Thyroid gland (tissue), 4 donors: ENCODE measurements around the gene ABCF2. TPM values are rescaled to one million over a fixed set of nuclear protein-coding genes. Genes with fewer than 3 reads are reported as not detected.

Experiments
- DNase-seq, 2 donors: peaks; one replicate each; pipeline ENCODE4 v3.0.0-alpha.2; 2019
- H3K27ac ChIP-seq, 3 donors: fragments of 200-600 bp; sonication (generic); 1 replicate in 2 of 3; 2 replicates in 1 of 3; pipeline ENCODE4 v1.5.1; 2016 to 2019; ENCODE audit warnings: mild to moderate bottlenecking in 1 of 3, moderate library complexity in 1 of 3
- H3K27me3 ChIP-seq: fragments of 200-600 bp; sonication (generic); one replicate; pipeline ENCODE4 v1.5.1; 2019
- H3K36me3 ChIP-seq, 2 donors: fragments of 200-600 bp; sonication (generic); one replicate each; pipeline ENCODE4 v1.5.1; 2016 to 2019
- H3K4me1 ChIP-seq, 2 donors: fragments of 200-600 bp; sonication (generic); one replicate each; pipeline ENCODE4 v1.5.1; 2017 to 2019
- H3K4me3 ChIP-seq, 3 donors: fragments of 200-600 bp; sonication (generic); replicated peaks in 1 of 3; 1 replicate in 2 of 3; 2 replicates in 1 of 3; pipeline ENCODE4 v1.5.1; 2016; ENCODE audit warnings: mild to moderate bottlenecking in 1 of 3
- H3K9me3 ChIP-seq: fragments of 200-600 bp; sonication (generic); one replicate; pipeline ENCODE4 v1.5.1; 2017
- POLR2A ChIP-seq, 2 donors: fragments of 450-650 bp; IDR thresholded peaks; one replicate each; pipeline ENCODE4 v1.6.1; 2017; ENCODE audit warnings: antibody characterized with exemption in 2 of 2, mild to moderate bottlenecking in 2 of 2, moderate library complexity in 1 of 2
- WGBS, 2 donors: methylation state at CpG; one replicate each; pipeline ENCODE4 v1.1.5; 2017; 5-methylcytosine and 5-hydroxymethylcytosine counted together
- intact Hi-C: fragments of 100-400 bp; cut with DNase I; formaldehyde crosslinking; loops from one replicate; pipeline ENCODE4 v1.15.1; 2023
- total RNA-seq, 4 donors: library from RNA; depleted of rRNA; stranded (reverse); fragments of >200 nt; gene quantifications; one replicate each; pipeline ENCODE4 v1.2.3, GENCODE V29; 2016
- TF ChIP-seq, protein P1 (sequence below), 6 experiments: fragments of 200-600 bp in 3 of 6; fragments of 450-650 bp in 3 of 6; sonication (generic) in 3 of 6; IDR thresholded peaks; one replicate each; pipeline ENCODE4 v1.5.1; 2016 to 2019; ENCODE audit warnings: antibody characterized with exemption in 6 of 6, mild to moderate bottlenecking in 2 of 6, inconsistent platforms in 1 of 6, moderate library complexity in 1 of 6

Gene ABCF2
- total RNA-seq, 4 donors from 2014 or later = 23.8 to 39.4 (median 34.1) TPM

DNA sequence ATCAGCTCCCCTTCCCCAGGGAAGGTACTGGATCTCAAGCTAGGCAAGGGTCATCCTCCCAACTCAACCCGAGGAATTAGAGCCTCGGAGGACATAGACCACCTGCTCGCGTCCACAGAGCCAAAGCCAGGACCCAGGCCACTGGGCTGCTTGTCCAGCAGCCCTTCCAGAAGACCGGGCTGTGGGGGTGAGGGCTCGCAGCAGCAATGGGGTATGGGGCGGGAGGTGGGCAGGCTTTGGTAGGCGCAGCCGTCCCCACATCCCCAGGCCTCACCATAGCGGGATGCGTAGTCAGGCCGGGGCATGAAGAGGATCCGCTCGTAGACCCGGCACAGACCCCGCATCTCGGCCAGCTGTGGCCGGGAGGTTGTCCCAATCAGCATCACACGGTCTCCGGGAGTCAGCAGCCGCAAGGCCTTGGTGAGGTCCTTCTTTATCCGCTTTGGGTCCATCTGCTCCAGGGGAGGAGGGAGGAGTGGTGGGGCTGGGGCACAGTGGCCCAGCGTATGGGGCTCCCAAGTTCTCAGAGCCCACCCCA, 34.9 kb downstream of the ABCF2 start:
- no peak for DNase-seq
- TF ChIP-seq, protein P1, sequence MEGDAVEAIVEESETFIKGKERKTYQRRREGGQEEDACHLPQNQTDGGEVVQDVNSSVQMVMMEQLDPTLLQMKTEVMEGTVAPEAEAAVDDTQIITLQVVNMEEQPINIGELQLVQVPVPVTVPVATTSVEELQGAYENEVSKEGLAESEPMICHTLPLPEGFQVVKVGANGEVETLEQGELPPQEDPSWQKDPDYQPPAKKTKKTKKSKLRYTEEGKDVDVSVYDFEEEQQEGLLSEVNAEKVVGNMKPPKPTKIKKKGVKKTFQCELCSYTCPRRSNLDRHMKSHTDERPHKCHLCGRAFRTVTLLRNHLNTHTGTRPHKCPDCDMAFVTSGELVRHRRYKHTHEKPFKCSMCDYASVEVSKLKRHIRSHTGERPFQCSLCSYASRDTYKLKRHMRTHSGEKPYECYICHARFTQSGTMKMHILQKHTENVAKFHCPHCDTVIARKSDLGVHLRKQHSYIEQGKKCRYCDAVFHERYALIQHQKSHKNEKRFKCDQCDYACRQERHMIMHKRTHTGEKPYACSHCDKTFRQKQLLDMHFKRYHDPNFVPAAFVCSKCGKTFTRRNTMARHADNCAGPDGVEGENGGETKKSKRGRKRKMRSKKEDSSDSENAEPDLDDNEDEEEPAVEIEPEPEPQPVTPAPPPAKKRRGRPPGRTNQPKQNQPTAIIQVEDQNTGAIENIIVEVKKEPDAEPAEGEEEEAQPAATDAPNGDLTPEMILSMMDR (IDR thresholded peaks at IDR 0.05) = no peak
- TF ChIP-seq POLR2A (IDR thresholded peaks at IDR 0.05) = no peak
- intact Hi-C loops = no loop called here
- H3K4me1 ChIP-seq = no peaks in the 10 kb centered on the region
- H3K36me3 ChIP-seq = no peaks in the 10 kb centered on the region
- no peaks in the 10 kb centered on the region for H3K27me3 ChIP-seq
- H3K4me3 ChIP-seq = no peak overlapping the region
- 93 to 97% methylated on average over 7 to 22 of the region's 23 CpGs for WGBS, 2 donors
- H3K9me3 ChIP-seq = no peaks in the 10 kb centered on the region
- no peak overlapping the region for H3K27ac ChIP-seq

DNA sequence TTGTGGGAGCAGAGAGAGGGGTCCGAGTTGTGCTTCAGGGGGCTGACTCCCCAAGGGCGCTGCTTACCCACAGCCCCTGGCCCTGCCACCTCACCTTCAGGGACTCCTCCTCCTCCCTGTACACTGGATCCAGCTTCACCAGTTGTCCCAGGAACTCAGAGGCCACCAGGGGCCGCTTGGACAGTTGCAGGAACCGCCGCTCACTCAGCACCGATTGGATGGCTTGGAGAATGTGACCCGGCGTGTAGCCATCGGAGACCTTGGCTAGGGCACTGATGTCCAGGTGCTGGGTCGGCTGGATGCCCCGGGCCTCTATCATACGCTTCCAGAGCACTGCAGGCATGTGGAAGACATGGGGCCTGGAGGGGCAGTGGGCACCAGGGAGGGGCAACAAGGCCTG, 35.5 kb downstream of the ABCF2 start:
- DNase-seq = no peak
- no peak for TF ChIP-seq POLR2A (IDR thresholded peaks at IDR 0.05)
- TF ChIP-seq, protein P1 (IDR thresholded peaks at IDR 0.05) = no peak
- Histone ChIP-seq H3K36me3 (no peaks in the 10 kb centered on the region), H3K4me3 (no peak overlapping the region), H3K4me1 (no peaks in the 10 kb centered on the region), H3K27me3 (no peaks in the 10 kb centered on the region), H3K9me3 (no peaks in the 10 kb centered on the region), H3K27ac (no peak overlapping the region)
- 77 to 85% methylated on average over 12 of the region's 12 CpGs for WGBS, 2 donors
- intact Hi-C loops = no loop called here

DNA sequence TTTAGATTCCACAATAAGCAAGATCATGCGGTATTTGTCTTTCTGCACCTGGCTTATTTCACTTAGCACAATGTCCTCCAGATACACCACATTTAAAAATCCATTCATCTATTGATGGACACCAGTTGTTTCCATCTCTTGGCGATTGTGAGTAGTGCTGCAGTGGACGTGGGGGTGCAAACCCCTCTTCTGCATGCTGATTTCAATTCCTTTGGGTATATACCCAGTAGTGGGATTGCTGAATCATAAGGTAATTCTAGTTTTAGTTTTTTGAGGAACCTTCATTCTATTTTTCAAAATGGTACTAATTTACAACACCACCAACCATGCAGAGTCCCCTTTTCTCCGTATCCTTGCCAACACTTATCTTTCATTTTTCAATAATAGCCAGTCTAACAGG, 38.0 kb downstream of the ABCF2 start:
- no peak overlapping the region for H3K27ac ChIP-seq
- H3K9me3 ChIP-seq = no peaks in the 10 kb centered on the region
- H3K36me3 ChIP-seq = no peaks in the 10 kb centered on the region
- no peak overlapping the region for H3K4me3 ChIP-seq
- 80 to 89% methylated on average over 4 of the region's 4 CpGs for WGBS, 2 donors
- H3K27me3 ChIP-seq = no peaks in the 10 kb centered on the region
- DNase-seq = no peak
- no peaks in the 10 kb centered on the region for H3K4me1 ChIP-seq
- TF ChIP-seq, protein P1 (IDR thresholded peaks at IDR 0.05) = no peak
- no peak for TF ChIP-seq POLR2A (IDR thresholded peaks at IDR 0.05)
- intact Hi-C loops = no loop called here

- Histone ChIP-seq H3K4me1 (no peaks in the 10 kb centered on the region), H3K4me3 (no peak overlapping the region), H3K36me3 (no peaks in the 10 kb centered on the region), H3K27me3 (no peaks in the 10 kb centered on the region), H3K27ac (no peak overlapping the region), H3K9me3 (no peaks in the 10 kb centered on the region)
- 65 to 73% methylated on average over 5 of the region's 5 CpGs for WGBS, 2 donors
- intact Hi-C loops = no loop called here
- no peak for DNase-seq
- no peak for TF ChIP-seq POLR2A (IDR thresholded peaks at IDR 0.05)
- TF ChIP-seq, protein P1 (IDR thresholded peaks at IDR 0.05) = no peak
These were observed 38.8 kb downstream of the ABCF2 start for GRCh38 chr7:151188252-151188542.

- 80 to 94% methylated on average over 11 to 17 of the region's 22 CpGs for WGBS, 2 donors
- H3K4me1 ChIP-seq = no peaks in the 10 kb centered on the region
- H3K27me3 ChIP-seq = no peaks in the 10 kb centered on the region
- intact Hi-C loops = no loop called here
- TF ChIP-seq, protein P1 (IDR thresholded peaks at IDR 0.05) = no peak
- no peak for TF ChIP-seq POLR2A (IDR thresholded peaks at IDR 0.05)
- no peak for DNase-seq
- H3K9me3 ChIP-seq = no peaks in the 10 kb centered on the region
- H3K4me3 ChIP-seq = no peak overlapping the region
- H3K27ac ChIP-seq = no peak overlapping the region
- H3K36me3 ChIP-seq = no peaks in the 10 kb centered on the region
These were observed 39.4 kb downstream of the ABCF2 start for GRCh38 chr7:151187409-151188251.
